ENCODE measurements around the gene NEDD4L.
A peak's percentile ranks its signal among the peaks of the same experiment; 100 is the strongest.

NEDD4L gene

GRCh38 chr18:58344861-58345463 is 300.9 kb downstream of the NEDD4L start:
- peak; percentile 45 for DNase-seq (ENCODE audit: low read depth, low spot score)

- peak; percentile 33 for DNase-seq (ENCODE audit: low read depth, low spot score)
These were observed 301.8 kb downstream of the NEDD4L start for GRCh38 chr18:58345875-58346274.

- DNase-seq (ENCODE audit: low read depth, low spot score) = no peak
These were observed 303.1 kb downstream of the NEDD4L start for GRCh38 chr18:58347135-58347534.

GRCh38 chr18:58348517-58348916 is 304.5 kb downstream of the NEDD4L start:
- no peak for DNase-seq (ENCODE audit: low read depth, low spot score)

GRCh38 chr18:58348951-58349350 is 304.9 kb downstream of the NEDD4L start:
- no peak for DNase-seq (ENCODE audit: low read depth, low spot score)

- no peak for DNase-seq (ENCODE audit: low read depth, low spot score)
These were observed 305.6 kb downstream of the NEDD4L start for GRCh38 chr18:58349650-58350049.

GRCh38 chr18:58350526-58350925 is 306.5 kb downstream of the NEDD4L start:
- DNase-seq (ENCODE audit: low read depth, low spot score) = no peak

GRCh38 chr18:58351776-58352175 is 307.8 kb downstream of the NEDD4L start:
- DNase-seq (ENCODE audit: low read depth, low spot score) = no peak

GRCh38 chr18:58353581-58353980 is 309.6 kb downstream of the NEDD4L start:
- DNase-seq (ENCODE audit: low read depth, low spot score) = no peak

GRCh38 chr18:58354051-58354450 is 310.0 kb downstream of the NEDD4L start:
- DNase-seq (ENCODE audit: low read depth, low spot score) = no peak

GRCh38 chr18:58354791-58355190 is 310.8 kb downstream of the NEDD4L start:
- no peak for DNase-seq (ENCODE audit: low read depth, low spot score)

GRCh38 chr18:58355243-58355642 is 311.2 kb downstream of the NEDD4L start:
- DNase-seq (ENCODE audit: low read depth, low spot score) = no peak

- DNase-seq (ENCODE audit: low read depth, low spot score) = no peak
These were observed 315.2 kb downstream of the NEDD4L start for GRCh38 chr18:58359218-58359617.

- no peak for DNase-seq (ENCODE audit: low read depth, low spot score)
These were observed 315.6 kb downstream of the NEDD4L start for GRCh38 chr18:58359620-58360019.

GRCh38 chr18:58360324-58360723 is 316.3 kb downstream of the NEDD4L start:
- no peak for DNase-seq (ENCODE audit: low read depth, low spot score)

- no peak for DNase-seq (ENCODE audit: low read depth, low spot score)
These were observed 317.2 kb downstream of the NEDD4L start for GRCh38 chr18:58361212-58361611.

GRCh38 chr18:58362027-58362575 is 318.1 kb downstream of the NEDD4L start:
- no peak for DNase-seq (ENCODE audit: low read depth, low spot score)

- DNase-seq (ENCODE audit: low read depth, low spot score) = no peak
These were observed 318.8 kb downstream of the NEDD4L start for GRCh38 chr18:58362829-58363271.

- DNase-seq (ENCODE audit: low read depth, low spot score) = no peak
These were observed 319.9 kb downstream of the NEDD4L start for GRCh38 chr18:58363767-58364540.

GRCh38 chr18:58364876-58365528 is 321.0 kb downstream of the NEDD4L start:
- no peak for DNase-seq (ENCODE audit: low read depth, low spot score)

GRCh38 chr18:58367425-58368140 is 323.6 kb downstream of the NEDD4L start:
- no peak for DNase-seq (ENCODE audit: low read depth, low spot score)

- no peak for DNase-seq (ENCODE audit: low read depth, low spot score)
These were observed 325.6 kb downstream of the NEDD4L start for GRCh38 chr18:58369616-58370015.
